Urothelium cell line (cell line): ENCODE data around the gene SLC10A2.
A peak's percentile ranks its signal among the peaks of the same experiment; 100 is the strongest.

Experiments
- DNase-seq: peaks from one replicate; pipeline ENCODE4 v3.0.0; 2011; ENCODE audit warnings: low spot score, mixed read lengths
- FAIRE-seq: peaks from 2 replicates; lab custom pipeline; 2011; peaks lifted over from hg19 to GRCh38; lab: Jason Lieb, UNC

SLC10A2 gene

GRCh38 chr13:103056008-103056407 is 10.2 kb downstream of the SLC10A2 start:
- FAIRE-seq: no peak

GRCh38 chr13:103055166-103055565 is 11.1 kb downstream of the SLC10A2 start:
- DNase-seq: no peak
- FAIRE-seq: no peak

More at GRCh38 chr13:103056008-103056407, 10.2 kb downstream of the SLC10A2 start:
- no peak for DNase-seq

- FAIRE-seq (no peak), DNase-seq (no peak)
Observed at GRCh38 chr13:103046676-103047075, 19.5 kb downstream of the SLC10A2 start.

- FAIRE-seq (no peak), DNase-seq (no peak)
Observed at GRCh38 chr13:103044056-103044455, 22.2 kb downstream of the SLC10A2 start.

GRCh38 chr13:103040006-103040405 is 26.2 kb downstream of the SLC10A2 start:
- no peak for FAIRE-seq
- DNase-seq: no peak

- FAIRE-seq (no peak), DNase-seq (no peak)
Observed at GRCh38 chr13:103039183-103039582, 27.0 kb downstream of the SLC10A2 start.

- DNase-seq (no peak), FAIRE-seq (no peak)
Observed at GRCh38 chr13:103036268-103036667, 29.9 kb downstream of the SLC10A2 start.

GRCh38 chr13:103033999-103034398 is 32.2 kb downstream of the SLC10A2 start:
- DNase-seq (no peak), FAIRE-seq (no peak)

GRCh38 chr13:103031332-103031873 is 34.8 kb downstream of the SLC10A2 start:
- DNase-seq (no peak), FAIRE-seq (no peak)

- FAIRE-seq (no peak), DNase-seq (no peak)
Observed at GRCh38 chr13:103030776-103031175, 35.4 kb downstream of the SLC10A2 start.

GRCh38 chr13:103029798-103030197 is 36.4 kb downstream of the SLC10A2 start:
- no peak for FAIRE-seq
- no peak for DNase-seq

- DNase-seq: peak; percentile 4
- no peak for FAIRE-seq
Observed at GRCh38 chr13:103022336-103022735, 43.9 kb downstream of the SLC10A2 start.

- no peak for FAIRE-seq
Observed at GRCh38 chr13:103018556-103018955, 47.7 kb downstream of the SLC10A2 start.

GRCh38 chr13:103012646-103013045 is 53.6 kb downstream of the SLC10A2 start:
- FAIRE-seq: no peak
- DNase-seq: no peak

More at GRCh38 chr13:103018556-103018955, 47.7 kb downstream of the SLC10A2 start:
- DNase-seq: no peak

GRCh38 chr13:103009051-103009840 is 57.0 kb downstream of the SLC10A2 start:
- DNase-seq (no peak), FAIRE-seq (no peak)

- FAIRE-seq (no peak), DNase-seq (no peak)
Observed at GRCh38 chr13:103007427-103007762, 58.8 kb downstream of the SLC10A2 start.

- DNase-seq (no peak), FAIRE-seq (no peak)
Observed at GRCh38 chr13:103006641-103007426, 59.4 kb downstream of the SLC10A2 start.

GRCh38 chr13:103004661-103005345 is 61.4 kb downstream of the SLC10A2 start:
- DNase-seq: no peak
- no peak for FAIRE-seq

GRCh38 chr13:103003631-103004030 is 62.6 kb downstream of the SLC10A2 start:
- no peak for DNase-seq
- FAIRE-seq: no peak

GRCh38 chr13:103002279-103002678 is 63.9 kb downstream of the SLC10A2 start:
- FAIRE-seq (no peak), DNase-seq (no peak)

GRCh38 chr13:103000157-103000556 is 66.1 kb downstream of the SLC10A2 start:
- no peak for DNase-seq
- no peak for FAIRE-seq
